ENCODE results near the gene TTLL10.

TTLL10 gene

GRCh38 chr1:1177452-1178206 is 3.9 kb downstream of the TTLL10 start:
- intact Hi-C loops (cut with DNase I; ENCODE audit: low total_unique reads): no loop called here
- Histone ChIP-seq H3K36me3 (no peaks in the 10 kb centered on the region), H3K4me1 (peaks cover 0 to 9% (median 0%) of the 10 kb centered on the region in 4 donors), H3K27me3 (peaks cover 0 to 88% of the 10 kb centered on the region in 2 donors), H3K9me3 (no peaks in the 10 kb centered on the region), H3K4me3 (no peak overlapping the region), H3K27ac (no peak overlapping the region)
- DNase-seq: no peak
- TF ChIP-seq CTCF (IDR thresholded peaks at IDR 0.05): no peak

DNA sequence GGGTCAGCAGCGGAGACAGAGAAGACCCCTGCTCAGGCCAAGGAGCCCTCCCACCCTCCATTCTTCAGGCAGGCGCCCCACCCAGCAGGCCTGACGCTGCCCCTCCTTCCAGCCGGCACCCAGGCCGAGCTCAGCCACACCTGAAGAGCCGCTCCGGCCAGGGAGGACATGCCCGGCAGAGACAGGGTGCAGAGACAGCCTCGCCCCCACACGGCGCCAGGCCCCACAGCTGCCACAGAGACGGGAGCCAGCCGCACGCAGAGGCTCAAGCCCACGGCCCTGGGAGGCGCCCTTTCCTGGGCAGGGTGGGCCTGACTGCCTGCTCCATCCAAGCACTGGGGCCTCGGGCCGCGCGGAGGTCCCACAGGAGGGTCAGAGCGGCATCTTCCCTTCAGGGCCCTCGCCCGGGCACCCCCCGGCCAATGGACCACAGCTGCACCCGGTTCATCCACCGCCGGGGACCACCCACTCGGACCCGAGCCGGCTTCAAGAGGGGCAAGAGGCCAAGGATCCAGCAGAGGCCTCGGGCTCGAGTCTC is 5.2 kb downstream of the TTLL10 start:
- H3K4me1 ChIP-seq: peaks cover 0 to 4% (median 0%) of the 10 kb centered on the region in 4 donors
- H3K9me3 ChIP-seq: no peaks in the 10 kb centered on the region
- DNase-seq: no peak
- no peak overlapping the region for H3K27ac ChIP-seq
- no peaks in the 10 kb centered on the region for H3K36me3 ChIP-seq
- H3K4me3 ChIP-seq: no peak overlapping the region
- TF ChIP-seq CTCF (IDR thresholded peaks at IDR 0.05): no peak
- intact Hi-C loops (cut with DNase I; ENCODE audit: low total_unique reads): no loop called here
- H3K27me3 ChIP-seq: peaks cover 0 to 87% of the 10 kb centered on the region in 2 donors

- Histone ChIP-seq H3K36me3 (no peaks in the 10 kb centered on the region), H3K27ac (no peak overlapping the region), H3K27me3 (peaks cover 0 to 81% of the 10 kb centered on the region in 2 donors), H3K4me1 (peaks cover 0 to 4% (median 0%) of the 10 kb centered on the region in 4 donors), H3K4me3 (no peak overlapping the region), H3K9me3 (no peaks in the 10 kb centered on the region)
- intact Hi-C loops (cut with DNase I; ENCODE audit: low total_unique reads): no loop called here
- TF ChIP-seq CTCF (IDR thresholded peaks at IDR 0.05): no peak
- DNase-seq: no peak
Observed at GRCh38 chr1:1179346-1179982, 5.8 kb downstream of the TTLL10 start.

- intact Hi-C loops (cut with DNase I; ENCODE audit: low total_unique reads): loop anchor here (5.0 kb wide), 1 partner anchor 38 kb away; no protein-coding TSS in a partner anchor
- Histone ChIP-seq H3K36me3 (no peaks in the 10 kb centered on the region), H3K4me1 (peaks cover 0 to 4% (median 0%) of the 10 kb centered on the region in 4 donors), H3K4me3 (no peak overlapping the region), H3K27me3 (peaks cover 0 to 80% of the 10 kb centered on the region in 2 donors), H3K9me3 (no peaks in the 10 kb centered on the region), H3K27ac (no peak overlapping the region)
- no peak for DNase-seq
- no peak for TF ChIP-seq CTCF (IDR thresholded peaks at IDR 0.05)
Observed at GRCh38 chr1:1179983-1180861, 6.5 kb downstream of the TTLL10 start.

Measured in tibial artery (tissue), 4 donors.